Endothelial cell of umbilical vein (primary cell): ENCODE data around the gene CCDC34.

ENCODE experiments used
- EZH2 ChIP-seq: IDR thresholded peaks from 2 replicates; pipeline ENCODE4 v1.6.1; 2012; ENCODE audit warnings: borderline replicate concordance, low read depth, mild to moderate bottlenecking, moderate library complexity, low read length, inconsistent platforms; ENCODE audit not compliant: severe bottlenecking
- FOS ChIP-seq: IDR thresholded peaks from 2 replicates; pipeline ENCODE4 v1.6.1; 2011; ENCODE audit warnings: mild to moderate bottlenecking, low read length, moderate library complexity, borderline replicate concordance; ENCODE audit not compliant: insufficient read depth
- GATA2 ChIP-seq: IDR thresholded peaks from 2 replicates; pipeline ENCODE4 v1.7.0; 2011; ENCODE audit warnings: low read depth, mild to moderate bottlenecking, moderate library complexity, mixed read lengths, low read length; ENCODE audit not compliant: insufficient read length, insufficient read depth
- JUN ChIP-seq: IDR thresholded peaks from 2 replicates; pipeline ENCODE4 v1.6.1; 2011; ENCODE audit warnings: borderline replicate concordance, low read depth; ENCODE audit not compliant: insufficient read length, insufficient read depth
- MAX ChIP-seq: IDR thresholded peaks from 2 replicates; pipeline ENCODE4 v1.6.1; 2011; ENCODE audit not compliant: insufficient read depth, insufficient read length
- MYC ChIP-seq: IDR thresholded peaks from one replicate; pipeline ENCODE4 v1.6.1; 2011; ENCODE audit warnings: mild to moderate bottlenecking, low read depth, low read length
- POLR2A ChIP-seq: IDR thresholded peaks from 2 replicates; pipeline ENCODE4 v1.6.1; 2012; ENCODE audit warnings: low read depth, mild to moderate bottlenecking, control low read depth, low read length
- POLR2AphosphoS5 ChIP-seq: IDR thresholded peaks from 2 replicates; pipeline ENCODE4 v1.6.1; 2012; ENCODE audit warnings: low read depth, mild to moderate bottlenecking, control low read depth, low read length, moderate library complexity; ENCODE audit not compliant: insufficient read depth
- TF ChIP-seq, protein P1 (sequence below), 2 donors: IDR thresholded peaks; 1 replicate in 1 of 2; 2 replicates in 1 of 2; pipeline ENCODE4 v1.5.1; 2011; ENCODE audit warnings: low read length in 2 of 2, mild to moderate bottlenecking in 2 of 2, moderate library complexity in 2 of 2, control low read depth in 1 of 2, inconsistent platforms in 1 of 2, low read depth in 1 of 2; ENCODE audit not compliant: insufficient read depth in 1 of 2; ENCODE audit errors: extremely low read depth in 1 of 2

DNA sequence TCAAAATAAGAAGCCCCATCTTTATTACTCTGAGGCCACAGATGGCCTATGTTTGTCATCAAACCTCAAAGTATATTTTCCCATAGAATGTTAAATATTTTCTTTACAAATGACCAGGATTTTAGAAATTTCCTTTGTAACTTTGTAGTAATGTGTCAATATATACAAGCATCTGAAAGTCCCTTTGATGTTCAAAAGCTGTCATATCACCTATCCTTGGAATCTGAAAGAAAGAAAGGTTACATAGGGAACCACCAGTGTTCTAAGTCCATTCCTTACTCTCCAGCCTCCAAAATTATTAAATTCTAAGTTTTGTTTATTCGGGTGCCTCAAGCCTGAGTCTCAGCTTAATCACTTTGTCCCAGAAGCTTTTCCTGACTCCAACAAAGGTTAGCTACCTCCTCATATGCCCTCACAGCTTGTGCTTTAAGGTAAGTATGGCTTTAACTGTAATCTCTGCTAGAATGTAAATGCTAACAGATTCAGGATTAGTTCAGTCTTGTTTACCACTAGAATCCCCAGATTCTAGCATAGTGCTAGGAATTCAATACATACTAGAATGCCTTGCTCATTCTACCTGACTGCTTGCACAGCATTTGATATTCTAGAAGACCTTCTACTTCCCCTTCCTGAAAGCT, 32.3 kb downstream of the CCDC34 start:
- TF ChIP-seq EZH2 (no peak), FOS (no peak), POLR2A (no peak), POLR2AphosphoS5 (no peak), GATA2 (no peak), MAX (no peak), MYC (no peak), JUN (no peak)
- TF ChIP-seq, protein P1, sequence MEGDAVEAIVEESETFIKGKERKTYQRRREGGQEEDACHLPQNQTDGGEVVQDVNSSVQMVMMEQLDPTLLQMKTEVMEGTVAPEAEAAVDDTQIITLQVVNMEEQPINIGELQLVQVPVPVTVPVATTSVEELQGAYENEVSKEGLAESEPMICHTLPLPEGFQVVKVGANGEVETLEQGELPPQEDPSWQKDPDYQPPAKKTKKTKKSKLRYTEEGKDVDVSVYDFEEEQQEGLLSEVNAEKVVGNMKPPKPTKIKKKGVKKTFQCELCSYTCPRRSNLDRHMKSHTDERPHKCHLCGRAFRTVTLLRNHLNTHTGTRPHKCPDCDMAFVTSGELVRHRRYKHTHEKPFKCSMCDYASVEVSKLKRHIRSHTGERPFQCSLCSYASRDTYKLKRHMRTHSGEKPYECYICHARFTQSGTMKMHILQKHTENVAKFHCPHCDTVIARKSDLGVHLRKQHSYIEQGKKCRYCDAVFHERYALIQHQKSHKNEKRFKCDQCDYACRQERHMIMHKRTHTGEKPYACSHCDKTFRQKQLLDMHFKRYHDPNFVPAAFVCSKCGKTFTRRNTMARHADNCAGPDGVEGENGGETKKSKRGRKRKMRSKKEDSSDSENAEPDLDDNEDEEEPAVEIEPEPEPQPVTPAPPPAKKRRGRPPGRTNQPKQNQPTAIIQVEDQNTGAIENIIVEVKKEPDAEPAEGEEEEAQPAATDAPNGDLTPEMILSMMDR (IDR thresholded peaks at IDR 0.05; ENCODE audit: extremely low read depth in 1 of 2, insufficient read depth in 1 of 2, low read depth in 1 of 2, low read length in 2 of 2): no peak
